Brain microvascular endothelial cell (primary cell): ENCODE results near the gene NRG2.

Source experiments
- DNase-seq: peaks from one replicate; pipeline ENCODE4 v3.0.0-alpha.2; 2020
- H3K27ac ChIP-seq: fragments of 250-450 bp; sonication (Bioruptor Pico); 2 replicates; pipeline ENCODE4 v1.5.1; 2020; ENCODE audit warnings: mild to moderate bottlenecking, moderate library complexity
- H3K27me3 ChIP-seq: fragments of 250-450 bp; sonication (Bioruptor Pico); replicated peaks from 2 replicates; pipeline ENCODE4 v1.5.1; 2020; ENCODE audit warnings: mild to moderate bottlenecking
- H3K36me3 ChIP-seq: fragments of 250-450 bp; sonication (Bioruptor Pico); replicated peaks from 2 replicates; pipeline ENCODE4 v1.5.1; 2020; ENCODE audit warnings: mild to moderate bottlenecking
- H3K4me3 ChIP-seq: 2 replicates; pipeline ENCODE4 v1.5.1; 2011; ENCODE audit warnings: low read depth, mild to moderate bottlenecking, control low read depth, low read length, moderate library complexity
- in situ Hi-C: cut with HindIII; loops from 2 replicates; pipeline ENCODE4 v1.10.0; 2017; ENCODE audit warnings: low sequenced_read_pairs, low pct_ligation_motif_present
- TF ChIP-seq, protein P1 (sequence below): IDR thresholded peaks from 2 replicates; pipeline ENCODE4 v1.5.1; 2011; ENCODE audit warnings: low read depth, mild to moderate bottlenecking, moderate library complexity, low read length, control low read depth, inconsistent platforms; ENCODE audit errors: missing control alignments

The NRG2 gene

DNA sequence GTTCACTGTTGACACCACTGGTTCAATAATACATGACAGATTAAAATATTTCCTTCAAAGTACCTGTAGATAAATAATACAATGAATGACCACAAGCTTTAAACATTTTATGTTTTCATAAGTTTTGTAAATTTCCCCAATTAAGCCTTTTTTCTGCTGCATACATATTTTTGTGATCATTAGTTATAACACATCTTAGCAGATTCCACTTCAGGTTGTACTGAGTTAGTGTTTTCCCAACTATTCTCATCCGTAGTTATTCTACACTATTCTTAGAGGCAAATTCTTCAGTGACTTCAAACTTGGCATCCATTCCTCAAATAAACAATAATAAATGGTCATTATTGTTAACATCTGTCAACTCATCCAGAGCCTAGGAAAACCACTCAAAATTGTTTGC, 100.9 kb downstream of the NRG2 start:
- Histone ChIP-seq H3K27me3 (peaks cover 2% of the 10 kb centered on the region), H3K36me3 (no peaks in the 10 kb centered on the region), H3K4me3 (no peak overlapping the region), H3K27ac (no peak overlapping the region)
- no peak for DNase-seq
- TF ChIP-seq, protein P1, sequence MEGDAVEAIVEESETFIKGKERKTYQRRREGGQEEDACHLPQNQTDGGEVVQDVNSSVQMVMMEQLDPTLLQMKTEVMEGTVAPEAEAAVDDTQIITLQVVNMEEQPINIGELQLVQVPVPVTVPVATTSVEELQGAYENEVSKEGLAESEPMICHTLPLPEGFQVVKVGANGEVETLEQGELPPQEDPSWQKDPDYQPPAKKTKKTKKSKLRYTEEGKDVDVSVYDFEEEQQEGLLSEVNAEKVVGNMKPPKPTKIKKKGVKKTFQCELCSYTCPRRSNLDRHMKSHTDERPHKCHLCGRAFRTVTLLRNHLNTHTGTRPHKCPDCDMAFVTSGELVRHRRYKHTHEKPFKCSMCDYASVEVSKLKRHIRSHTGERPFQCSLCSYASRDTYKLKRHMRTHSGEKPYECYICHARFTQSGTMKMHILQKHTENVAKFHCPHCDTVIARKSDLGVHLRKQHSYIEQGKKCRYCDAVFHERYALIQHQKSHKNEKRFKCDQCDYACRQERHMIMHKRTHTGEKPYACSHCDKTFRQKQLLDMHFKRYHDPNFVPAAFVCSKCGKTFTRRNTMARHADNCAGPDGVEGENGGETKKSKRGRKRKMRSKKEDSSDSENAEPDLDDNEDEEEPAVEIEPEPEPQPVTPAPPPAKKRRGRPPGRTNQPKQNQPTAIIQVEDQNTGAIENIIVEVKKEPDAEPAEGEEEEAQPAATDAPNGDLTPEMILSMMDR: no peak
- in situ Hi-C loops: no loop called here

DNA sequence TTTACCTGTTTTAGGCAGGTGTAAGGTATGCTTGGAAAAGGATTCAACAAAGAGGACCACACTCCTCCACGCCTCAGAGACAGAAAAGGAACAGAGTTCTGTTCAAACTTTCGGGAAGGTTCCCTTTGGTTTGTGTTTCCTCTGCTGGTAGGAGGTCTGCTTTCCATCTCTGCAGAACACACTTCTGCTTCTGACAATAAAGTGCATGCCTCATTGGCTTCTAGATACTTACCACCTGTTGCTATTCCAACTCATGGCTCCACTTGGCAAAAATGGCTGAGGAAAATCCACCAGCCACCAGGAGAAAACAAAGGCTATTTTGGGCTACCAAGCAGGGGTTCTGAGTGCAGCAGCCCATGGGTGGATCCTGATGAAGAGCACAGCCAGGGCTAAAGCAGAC, 112.7 kb downstream of the NRG2 start:
- H3K27ac ChIP-seq: no peak overlapping the region
- TF ChIP-seq, protein P1: no peak

DNA sequence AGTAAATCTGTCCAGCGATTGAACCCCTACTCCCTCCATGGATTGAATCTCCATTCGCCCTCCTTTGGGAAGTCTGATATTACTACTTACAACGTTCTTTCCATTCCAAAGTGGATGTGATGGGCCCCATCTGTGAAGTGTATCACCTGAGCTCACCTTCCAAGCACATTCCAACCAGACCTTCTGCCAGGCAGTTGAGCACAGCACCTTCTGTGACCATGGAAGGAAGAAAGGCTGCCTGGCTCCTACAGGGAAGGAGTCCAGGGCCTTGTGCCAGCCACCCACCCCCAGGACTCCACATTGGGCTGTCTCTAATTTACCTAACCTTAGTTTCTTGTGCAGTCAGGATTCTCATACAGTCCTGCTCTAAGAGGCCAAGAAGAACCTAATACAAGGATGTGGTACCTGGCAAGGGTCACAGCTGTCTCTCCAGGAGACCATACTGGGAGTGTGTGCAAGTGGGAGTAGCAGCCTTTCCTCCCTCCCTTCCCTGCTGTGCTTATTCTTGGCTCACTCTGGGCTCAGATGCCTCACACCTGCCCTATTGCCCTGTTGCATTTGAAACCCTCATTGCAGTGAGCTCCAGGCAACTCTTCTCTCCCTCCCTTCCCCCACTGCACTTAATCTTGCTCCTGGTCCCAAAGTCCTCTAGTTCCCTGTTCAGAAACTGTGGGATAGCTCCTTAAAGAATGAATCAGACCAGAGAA, 116.1 kb downstream of the NRG2 start:
- Histone ChIP-seq H3K4me3 (no peak overlapping the region), H3K36me3 (no peaks in the 10 kb centered on the region), H3K27me3 (peaks cover 12% of the 10 kb centered on the region), H3K27ac (no peak overlapping the region)
- in situ Hi-C loops: no loop called here
- TF ChIP-seq, protein P1: no peak
- DNase-seq: no peak

More for the DNA sequence above, 112.7 kb downstream of the NRG2 start:
- Histone ChIP-seq H3K36me3 (no peaks in the 10 kb centered on the region), H3K27me3 (peaks cover 6% of the 10 kb centered on the region), H3K4me3 (no peak overlapping the region)
- no peak for DNase-seq
- in situ Hi-C loops: no loop called here

DNA sequence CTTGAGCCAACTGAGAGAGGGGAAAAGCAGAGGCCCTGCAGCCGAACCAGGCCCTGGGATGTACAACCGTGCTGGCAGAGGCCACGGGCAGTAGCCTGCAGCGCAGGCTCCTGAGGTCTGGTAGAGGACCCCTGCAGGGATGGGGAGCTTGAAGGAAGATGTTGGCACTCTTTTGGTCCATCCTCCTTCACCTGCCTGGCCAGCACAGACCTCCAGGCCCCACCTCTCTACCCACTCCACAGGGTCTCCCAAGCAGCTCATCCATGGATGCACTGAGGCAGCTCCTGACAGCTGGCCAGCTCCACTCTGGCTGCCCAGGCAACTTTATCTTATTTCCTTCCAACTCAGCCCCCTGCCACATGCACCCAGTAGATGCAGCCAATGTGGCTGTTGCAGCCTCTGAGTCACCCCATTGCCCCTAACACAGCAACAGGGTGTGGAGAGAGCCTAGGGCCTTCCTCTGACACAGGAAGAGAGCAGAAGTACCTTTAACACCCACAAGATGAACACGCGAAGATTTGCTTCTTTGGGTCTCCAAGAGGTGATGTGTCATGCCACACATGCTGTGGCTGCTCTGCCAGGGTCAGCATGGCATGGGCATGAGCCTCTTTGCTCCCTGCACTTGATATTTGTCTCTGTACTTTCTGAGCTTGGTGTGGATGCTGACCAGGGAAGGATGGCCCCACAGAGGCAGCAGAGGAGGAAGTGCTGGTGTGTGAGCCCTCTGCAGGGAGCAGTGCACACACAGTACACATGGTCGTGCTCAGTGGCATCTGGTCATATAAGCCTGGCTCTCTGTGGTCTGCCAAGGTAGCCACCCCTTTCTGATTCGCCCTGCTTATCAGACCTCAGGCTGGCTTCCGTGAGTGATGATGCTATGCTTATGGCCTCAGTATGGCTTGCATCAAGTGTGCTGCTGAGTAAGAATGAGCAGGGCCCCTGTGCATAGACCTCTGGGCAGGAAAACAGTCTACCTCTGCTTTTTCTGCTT, 117.2 kb downstream of the NRG2 start:
- no peak overlapping the region for H3K4me3 ChIP-seq
- peaks cover 14% of the 10 kb centered on the region for H3K27me3 ChIP-seq
- in situ Hi-C loops: no loop called here
- TF ChIP-seq, protein P1: no peak
- H3K36me3 ChIP-seq: no peaks in the 10 kb centered on the region
- H3K27ac ChIP-seq: no peak overlapping the region
- no peak for DNase-seq

DNA sequence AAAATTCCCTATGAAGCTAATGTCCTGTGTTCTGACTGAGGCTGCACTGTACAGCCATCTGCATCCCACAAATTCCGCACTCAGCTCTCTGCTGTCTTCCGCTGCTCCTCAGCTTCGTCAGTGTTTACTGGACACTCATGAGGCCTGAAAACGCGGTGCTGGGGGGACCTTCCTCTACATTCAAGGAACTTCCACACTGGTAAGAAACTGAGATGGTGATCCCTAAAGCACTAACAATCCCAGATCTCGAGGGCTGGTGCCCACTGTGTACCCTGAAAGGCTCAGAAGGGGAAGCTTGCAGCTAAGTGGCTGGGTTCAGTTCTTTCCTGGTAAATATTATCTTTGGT, 117.9 kb downstream of the NRG2 start:
- in situ Hi-C loops: no loop called here
- DNase-seq: no peak

More for the DNA sequence above, 117.9 kb downstream of the NRG2 start:
- Histone ChIP-seq H3K36me3 (no peaks in the 10 kb centered on the region), H3K27me3 (peaks cover 12% of the 10 kb centered on the region), H3K27ac (no peak overlapping the region), H3K4me3 (no peak overlapping the region)
- TF ChIP-seq, protein P1: no peak
